ENCODE data around the gene ZDHHC14.

Gene ZDHHC14

GRCh38 chr6:157490611-157491269 lies 109.8 kb downstream of the ZDHHC14 start:
- no peak for TF ChIP-seq CTCF (IDR thresholded peaks at IDR 0.05; ENCODE audit: control insufficient read depth, extremely low read depth, insufficient read depth)
- no peak overlapping the region for H3K4me3 ChIP-seq (ENCODE audit: low read depth, low read length)
- no peak for DNase-seq (ENCODE audit: low read depth)

GRCh38 chr6:157491571-157492232 lies 110.7 kb downstream of the ZDHHC14 start:
- no peak for TF ChIP-seq CTCF (IDR thresholded peaks at IDR 0.05; ENCODE audit: control insufficient read depth, extremely low read depth, insufficient read depth)
- DNase-seq (ENCODE audit: low read depth): peak; percentile 26
- no peak overlapping the region for H3K4me3 ChIP-seq (ENCODE audit: low read depth, low read length)

DNA sequence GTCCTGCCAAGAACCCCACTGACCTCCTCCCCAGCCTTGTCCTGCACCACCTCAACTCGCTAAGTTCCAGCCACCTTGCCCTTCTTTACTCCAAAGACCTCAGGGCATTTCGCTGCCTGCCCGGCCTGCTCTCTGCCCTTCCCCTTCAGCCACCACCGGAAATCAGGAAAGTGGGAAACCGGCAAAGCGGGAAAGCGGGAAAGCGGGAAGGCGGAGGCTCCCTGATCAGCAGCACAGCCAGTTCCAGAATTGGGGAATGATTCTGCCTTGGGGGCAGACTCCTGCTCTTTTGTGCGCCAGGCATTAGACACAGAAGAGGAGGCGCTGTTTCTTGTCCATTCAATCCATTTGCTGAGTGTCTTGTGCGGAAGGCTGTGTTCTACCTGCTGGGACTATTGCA lies 111.3 kb downstream of the ZDHHC14 start:
- no peak overlapping the region for H3K4me3 ChIP-seq (ENCODE audit: low read depth, low read length)
- TF ChIP-seq CTCF (IDR thresholded peaks at IDR 0.05; ENCODE audit: control insufficient read depth, extremely low read depth, insufficient read depth): no peak
- no peak for DNase-seq (ENCODE audit: low read depth)

DNA sequence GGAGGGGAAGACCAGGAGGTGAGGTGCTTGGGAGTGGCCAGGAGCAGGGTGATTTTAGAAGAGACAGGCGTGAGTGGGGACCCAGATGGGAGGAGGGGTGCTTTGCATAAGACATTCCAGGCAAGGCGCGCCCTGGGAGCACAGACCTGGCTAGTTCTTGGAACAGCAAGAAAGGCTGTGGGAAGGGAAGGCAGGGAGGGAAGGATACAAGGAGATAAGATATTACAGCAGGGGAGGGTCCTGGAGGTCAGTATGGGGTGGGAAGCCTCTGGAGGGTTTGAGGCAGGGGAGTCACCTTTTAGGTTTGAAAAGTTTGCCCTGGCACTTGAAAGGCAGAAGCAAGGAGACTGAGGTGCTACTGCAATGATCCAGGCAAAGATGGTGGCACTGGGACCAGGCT lies 111.8 kb downstream of the ZDHHC14 start:
- DNase-seq (ENCODE audit: low read depth): no peak
- TF ChIP-seq CTCF (IDR thresholded peaks at IDR 0.05; ENCODE audit: control insufficient read depth, extremely low read depth, insufficient read depth): no peak
- H3K4me3 ChIP-seq (ENCODE audit: low read depth, low read length): no peak overlapping the region

GRCh38 chr6:157493173-157493572 lies 112.2 kb downstream of the ZDHHC14 start:
- no peak for TF ChIP-seq CTCF (IDR thresholded peaks at IDR 0.05; ENCODE audit: control insufficient read depth, extremely low read depth, insufficient read depth)
- H3K4me3 ChIP-seq (ENCODE audit: low read depth, low read length): no peak overlapping the region
- no peak for DNase-seq (ENCODE audit: low read depth)

GRCh38 chr6:157493576-157493975 lies 112.6 kb downstream of the ZDHHC14 start:
- no peak for TF ChIP-seq CTCF (IDR thresholded peaks at IDR 0.05; ENCODE audit: control insufficient read depth, extremely low read depth, insufficient read depth)
- no peak overlapping the region for H3K4me3 ChIP-seq (ENCODE audit: low read depth, low read length)
- DNase-seq (ENCODE audit: low read depth): no peak
